SK-N-SH treated with all-trans-retinoic acid at 6 μM for 48 hours (cell line): ENCODE data around the gene ALG11.

ENCODE experiments used
- ESRRG ChIP-seq: fragments of 250-450 bp; sonication (Bioruptor Pico); IDR thresholded peaks from 2 replicates; pipeline ENCODE4 v1.6.1; 2021; ENCODE audit warnings: mild to moderate bottlenecking
- RARB ChIP-seq: fragments of 250-450 bp; sonication (Bioruptor Pico); IDR thresholded peaks from 2 replicates; pipeline ENCODE4 v1.8.0; 2021; ENCODE audit warnings: mild to moderate bottlenecking, moderate library complexity
- ZC3H10 ChIP-seq: fragments of 250-450 bp; sonication (Bioruptor Pico); IDR thresholded peaks from 2 replicates; pipeline ENCODE4 v1.5.1; 2021; ENCODE audit warnings: mild to moderate bottlenecking, moderate library complexity
- ZNF565 ChIP-seq: fragments of 450-650 bp; formaldehyde crosslinking; conservative IDR thresholded peaks from 2 replicates; pipeline ENCODE4 v1.5.0; 2020; ENCODE audit warnings: low read depth, mild to moderate bottlenecking, moderate library complexity

GRCh38 chr13:52002361-52002760 lies 9.8 kb upstream of the ALG11 start:
- TF ChIP-seq ZC3H10 (CRISPR knock-in tag) (no peak), RARB (CRISPR knock-in tag) (no peak), ZNF565 (CRISPR knock-in tag) (no peak), ESRRG (CRISPR knock-in tag) (no peak)
